A549 (cell line): Measurements from ENCODE around the gene ATP8A2. TPM values are rescaled to one million over a fixed set of nuclear protein-coding genes. Genes with fewer than 3 reads are reported as not detected.

Experiments
- ATAC-seq, 2 experiments: fragments of 200-7000 bp in 1 of 2; fragments of >200 bp in 1 of 2; cut with Nextera tagmentation in 1 of 2; cut with Tn5 transposase in 1 of 2; 3 replicates each; pipeline versions ENCODE4 v1.8.0 to v1.9.1; 2018 to 2020; ENCODE audit warnings: mild to moderate bottlenecking in 1 of 2, moderate library complexity in 1 of 2
- CTCF ChIA-PET: fragments of 300-600 bp; sonication (Branson Sonifier 250); formaldehyde crosslinking; extraction: SDS; loops from one replicate; lab custom pipeline; 2021; ENCODE audit warnings: antibody characterized with exemption, inconsistent platforms; lab: Yijun Ruan, JAX
- POLR2A ChIA-PET: fragments of 350-600 bp; formaldehyde crosslinking; extraction: SDS; loops from one replicate; lab custom pipeline; 2021; ENCODE audit warnings: antibody characterized with exemption, inconsistent platforms; lab: Yijun Ruan, JAX
- DNase-seq, 2 experiments: peaks; one replicate each; pipeline versions ENCODE4 v3.0.0 to v3.0.0-alpha.2; 2011 to 2016; ENCODE audit warnings: low read depth in 1 of 2, low spot score in 1 of 2
- FAIRE-seq: peaks from 2 replicates; lab custom pipeline; 2011; peaks lifted over from hg19 to GRCh38; lab: Jason Lieb, UNC
- H3K27ac ChIP-seq, 2 experiments: fragments of >200 bp; sonication (Bioruptor Twin); formaldehyde crosslinking; 3 replicates each; pipeline ENCODE4 v1.5.1; 2016 to 2017
- H3K4me1 ChIP-seq: fragments of >200 bp; sonication (Bioruptor Twin); formaldehyde crosslinking; 3 replicates; pipeline ENCODE4 v1.6.1; 2016
- H3K4me2 ChIP-seq: fragments of >200 bp; sonication (Bioruptor Twin); formaldehyde crosslinking; 3 replicates; pipeline ENCODE4 v1.6.1; 2016
- H3K4me3 ChIP-seq: fragments of >200 bp; sonication (Bioruptor Twin); formaldehyde crosslinking; 3 replicates; pipeline ENCODE4 v1.5.1; 2016
- H3K9me3 ChIP-seq: fragments of >200 bp; sonication (Bioruptor Twin); formaldehyde crosslinking; 3 replicates; pipeline ENCODE4 v1.6.1; 2016
- BCL3 ChIP-seq: fragments of >200 bp; sonication (Bioruptor Twin); formaldehyde crosslinking; IDR thresholded peaks from 3 replicates; pipeline ENCODE4 v1.6.1; 2016
- CBX2 ChIP-seq: fragments of 200-600 bp; sonication (generic); IDR thresholded peaks from 2 replicates; pipeline ENCODE4 v1.6.1; 2016; ENCODE audit warnings: low read depth, mild to moderate bottlenecking, borderline replicate concordance
- CBX8 ChIP-seq: fragments of 200-600 bp; sonication (generic); IDR thresholded peaks from 2 replicates; pipeline ENCODE4 v1.6.1; 2016
- EHMT2 ChIP-seq: fragments of 200-600 bp; sonication (generic); IDR thresholded peaks from 2 replicates; pipeline ENCODE4 v1.6.1; 2016; ENCODE audit warnings: antibody characterized with exemption, low read depth, mild to moderate bottlenecking, moderate library complexity
- EP300 ChIP-seq, 2 experiments: fragments of >200 bp; sonication (Bioruptor Twin); formaldehyde crosslinking; IDR thresholded peaks; 2 replicates in 1 of 2; 3 replicates in 1 of 2; pipeline ENCODE4 v1.6.1; 2016 to 2017
- FOSL2 ChIP-seq, 2 experiments: fragments of 450-650 bp in 1 of 2; fragments of >200 bp in 1 of 2; sonication (Bioruptor Twin) in 1 of 2; formaldehyde crosslinking; IDR thresholded peaks; 2 replicates each; pipeline versions ENCODE4 v1.5.0 to v1.6.1; 2016 to 2020; ENCODE audit warnings: mild to moderate bottlenecking in 1 of 2, moderate library complexity in 1 of 2
- FOXS1 ChIP-seq: fragments of 250-450 bp; sonication (Bioruptor Pico); IDR thresholded peaks from 2 replicates; pipeline ENCODE4 v1.5.0; 2020; ENCODE audit warnings: mild to moderate bottlenecking, moderate library complexity
- GATA3 ChIP-seq: IDR thresholded peaks from 2 replicates; pipeline ENCODE4 v1.6.1; 2012; ENCODE audit warnings: borderline replicate concordance
- HDAC2 ChIP-seq: fragments of 200-600 bp; sonication (generic); IDR thresholded peaks from 2 replicates; pipeline ENCODE4 v1.6.1; 2016
- HOXB13 ChIP-seq: fragments of 250-450 bp; sonication (Bioruptor Pico); IDR thresholded peaks from 2 replicates; pipeline ENCODE4 v1.5.0; 2020; ENCODE audit warnings: low read depth, mild to moderate bottlenecking, moderate library complexity
- HOXB5 ChIP-seq: fragments of 250-450 bp; sonication (Bioruptor Pico); IDR thresholded peaks from 2 replicates; pipeline ENCODE4 v1.5.0; 2020; ENCODE audit warnings: mild to moderate bottlenecking, moderate library complexity
- JUN ChIP-seq, 2 experiments: fragments of >200 bp; sonication (Bioruptor Twin); formaldehyde crosslinking; IDR thresholded peaks; 2 replicates in 1 of 2; 3 replicates in 1 of 2; pipeline ENCODE4 v1.6.1; 2016 to 2017
- KDM1A ChIP-seq: fragments of 200-600 bp; sonication (generic); IDR thresholded peaks from 2 replicates; pipeline ENCODE4 v1.6.1; 2016; ENCODE audit warnings: low read depth, mild to moderate bottlenecking
- MAZ ChIP-seq: fragments of 150-350 bp; IDR thresholded peaks from 2 replicates; pipeline ENCODE4 v1.6.1; 2014; ENCODE audit warnings: antibody characterized with exemption, low read depth, low read length, borderline replicate concordance
- NPAS2 ChIP-seq: fragments of 250-450 bp; sonication (Bioruptor Pico); IDR thresholded peaks from 2 replicates; pipeline ENCODE4 v1.8.0; 2022; ENCODE audit warnings: mild to moderate bottlenecking, moderate library complexity, borderline replicate concordance
- NR3C1 ChIP-seq: fragments of >200 bp; sonication (Bioruptor Twin); formaldehyde crosslinking; IDR thresholded peaks from 3 replicates; pipeline ENCODE4 v1.6.1; 2017
- PHF8 ChIP-seq: fragments of 200-600 bp; sonication (generic); IDR thresholded peaks from 2 replicates; pipeline ENCODE4 v1.6.1; 2016; ENCODE audit warnings: low read depth, mild to moderate bottlenecking, antibody characterized with exemption, moderate library complexity, borderline replicate concordance
- POLR2AphosphoS2 ChIP-seq: conservative IDR thresholded peaks from 2 replicates; pipeline ENCODE4 v1.6.1; 2012; ENCODE audit warnings: low read length, improper control_type of control experiment, inconsistent platforms
- RAD21 ChIP-seq, 2 experiments: fragments of >200 bp in 1 of 2; sonication (Bioruptor Twin) in 1 of 2; formaldehyde crosslinking in 1 of 2; IDR thresholded peaks in 1 of 2; conservative IDR thresholded peaks in 1 of 2; 2 replicates in 1 of 2; 3 replicates in 1 of 2; pipeline ENCODE4 v1.6.1; 2012 to 2018; ENCODE audit warnings: inconsistent platforms in 1 of 2
- REST ChIP-seq: fragments of 200-600 bp; sonication (generic); IDR thresholded peaks from 2 replicates; pipeline ENCODE4 v1.6.1; 2016; ENCODE audit warnings: antibody characterized with exemption, mild to moderate bottlenecking, moderate library complexity
- RNF2 ChIP-seq: fragments of 200-600 bp; sonication (generic); IDR thresholded peaks from 2 replicates; pipeline ENCODE4 v1.6.1; 2016; ENCODE audit warnings: low read depth, mild to moderate bottlenecking, antibody characterized with exemption, moderate library complexity, borderline replicate concordance
- SMC3 ChIP-seq: fragments of >200 bp; sonication (Bioruptor Twin); formaldehyde crosslinking; IDR thresholded peaks from 3 replicates; pipeline ENCODE4 v1.6.1; 2018; ENCODE audit warnings: inconsistent platforms
- SREBF2 ChIP-seq: fragments of 450-650 bp; IDR thresholded peaks from 2 replicates; pipeline ENCODE4 v1.6.1; 2014; ENCODE audit warnings: mild to moderate bottlenecking, moderate library complexity
- TFCP2L1 ChIP-seq: fragments of 250-450 bp; sonication (Bioruptor Pico); IDR thresholded peaks from 2 replicates; pipeline ENCODE4 v1.5.0; 2021; ENCODE audit warnings: mild to moderate bottlenecking
- TP53 ChIP-seq: fragments of 250-450 bp; sonication (Bioruptor Pico); IDR thresholded peaks from 2 replicates; pipeline ENCODE4 v1.5.0; 2021; ENCODE audit warnings: mild to moderate bottlenecking, moderate library complexity
- ZFP36 ChIP-seq: fragments of 450-650 bp; IDR thresholded peaks from 2 replicates; pipeline ENCODE4 v1.6.1; 2014; ENCODE audit warnings: borderline replicate concordance; ENCODE audit not compliant: partially characterized antibody
- ZSCAN20 ChIP-seq: fragments of 250-450 bp; sonication (Bioruptor Pico); IDR thresholded peaks from 2 replicates; pipeline ENCODE4 v1.8.0; 2022; ENCODE audit warnings: mild to moderate bottlenecking, moderate library complexity
- whole genome bisulfite sequencing: methylation state at CpG from one replicate; pipeline ENCODE4 v1.1.6; 2017; ENCODE audit errors: missing lambda C conversion rate; 5-methylcytosine and 5-hydroxymethylcytosine counted together
- polyA plus RNA-seq, 4 experiments: library from polyadenylated mRNA; depleted of rRNA in 3 of 4; stranded (reverse); fragments of >200 nt; fragmentation: RNase III in 1 of 4; extraction: RNeasy Plus Mini Kit Qiagen cat#74134 plus additional on column Dnase treatment in 1 of 4; gene quantifications; 2 replicates in 3 of 4; 3 replicates in 1 of 4; pipeline ENCODE4 v1.2.3, GENCODE V29; 2011 to 2017

The ATP8A2 gene
- polyA plus RNA-seq, 2 of the 4 experiments (the other 2 are of a cell fraction): 0.03 TPM; not detected in 1

- TF ChIP-seq BCL3 (no peak), NR3C1 (no peak)
Observed at GRCh38 chr13:25324100-25324499, 47.7 kb upstream of the ATP8A2 start (continued).

- ATAC-seq: peak; percentile 50 to 72; a peak in 4 of 6 replicates
- CTCF ChIA-PET: no interaction called here
- H3K9me3 ChIP-seq: no peaks in the 10 kb centered on the region
Observed at GRCh38 chr13:25329706-25330105, 42.1 kb upstream of the ATP8A2 start.

GRCh38 chr13:25330541-25330940, 41.2 kb upstream of the ATP8A2 start:
- Histone ChIP-seq H3K9me3 (no peaks in the 10 kb centered on the region), H3K27ac (no peak overlapping the region), H3K4me3 (no peak overlapping the region), H3K4me1 (peaks cover 10% of the 10 kb centered on the region; the same call in 2 of the 3 replicates), H3K4me2 (0 out of 3 replicates have a peak overlapping the region, but pooled peaks have one; percentile 18)
- ATAC-seq (no peak), DNase-seq (no peak), FAIRE-seq (no peak)
- WGBS: 69% methylated on average over 1 of the region's 1 CpG
- TF ChIP-seq HOXB5 (CRISPR knock-in tag) (no peak), HDAC2 (no peak), REST (no peak), EP300 (IDR thresholded peaks at IDR 0.05) (no peak), POLR2AphosphoS2 (no peak), NPAS2 (no peak), TFCP2L1 (no peak), JUN (IDR thresholded peaks at IDR 0.05) (no peak), ZSCAN20 (CRISPR knock-in tag) (no peak), SMC3 (no peak), NR3C1 (no peak)
- CTCF ChIA-PET: no interaction called here
- POLR2A ChIA-PET: no interaction called here

More at GRCh38 chr13:25329706-25330105, 42.1 kb upstream of the ATP8A2 start:
- WGBS: 84% methylated on average over 4 of the region's 4 CpGs
- POLR2A ChIA-PET: no interaction called here
- Histone ChIP-seq H3K27ac (no peak overlapping the region), H3K4me3 (no peak overlapping the region), H3K4me1 (peaks cover 10% of the 10 kb centered on the region; the same call in 2 of the 3 replicates), H3K4me2 (no peak overlapping the region)
- TF ChIP-seq CBX8 (no peak), FOSL2 (IDR thresholded peaks at IDR 0.05) (no peak), FOSL2 (CRISPR knock-in tag; IDR thresholded peaks at IDR 0.05) (peak; percentile 44)
- DNase-seq (peak in 1 of 2 experiments; percentile 42), FAIRE-seq (no peak)

GRCh38 chr13:25335856-25336255, 35.9 kb upstream of the ATP8A2 start:
- Histone ChIP-seq H3K4me2 (no peak overlapping the region), H3K4me1 (no peaks in the 10 kb centered on the region), H3K27ac (no peak overlapping the region), H3K9me3 (no peaks in the 10 kb centered on the region), H3K4me3 (no peak overlapping the region)
- ATAC-seq (no peak), DNase-seq (no peak), FAIRE-seq (no peak)
- no peak for TF ChIP-seq GATA3
- TF ChIP-seq FOSL2 (IDR thresholded peaks at IDR 0.05): no peak
- no peak for TF ChIP-seq FOSL2 (CRISPR knock-in tag; IDR thresholded peaks at IDR 0.05)
- TF ChIP-seq SREBF2: no peak
- TF ChIP-seq CBX2: no peak
- TF ChIP-seq JUN (IDR thresholded peaks at IDR 0.05): no peak
- no peak for TF ChIP-seq POLR2AphosphoS2
- TF ChIP-seq PHF8: no peak
- TF ChIP-seq CBX8: no peak
- TF ChIP-seq ZFP36: no peak
- TF ChIP-seq RAD21 (conservative IDR thresholded peaks at IDR 0.05 in 1 of 2, IDR thresholded peaks at IDR 0.05 in 1 of 2): no peak
- TF ChIP-seq RNF2: no peak
- no peak for TF ChIP-seq MAZ
- no peak for TF ChIP-seq TP53 (CRISPR knock-in tag)
- no peak for TF ChIP-seq TFCP2L1
- no peak for TF ChIP-seq KDM1A
- no peak for TF ChIP-seq HOXB13 (CRISPR knock-in tag)
- no peak for TF ChIP-seq HOXB5 (CRISPR knock-in tag)
- TF ChIP-seq EHMT2: no peak
- no peak for TF ChIP-seq FOXS1
- ChIA-PET CTCF (no interaction called here), POLR2A (no interaction called here)
- 57% methylated on average over 3 of the region's 3 CpGs for WGBS
